Neural cell (in vitro differentiated cells): ENCODE data around the gene MACROD1. TPM values are rescaled to one million over a fixed set of nuclear protein-coding genes. Genes with fewer than 3 reads are reported as not detected.

Source experiments
- H2AFZ ChIP-seq: fragments of 200-600, 300-800 bp; sonication (generic), shearing (Covaris generic); 2 replicates; pipeline ENCODE4 v1.6.0; 2014; ENCODE audit warnings: low read depth, mild to moderate bottlenecking, antibody characterized with exemption, low read length, moderate library complexity
- H3F3A ChIP-seq: fragments of 200-600 bp; shearing (Covaris generic); 2 replicates; pipeline ENCODE4 v1.6.1; 2016; ENCODE audit warnings: mild to moderate bottlenecking, moderate library complexity, mixed read lengths, antibody characterized with exemption, low read length; ENCODE audit not compliant: insufficient read depth, poor library complexity, severe bottlenecking
- H3K27ac ChIP-seq: fragments of 200-600, 300-800 bp; sonication (generic), shearing (Covaris generic); 2 replicates; pipeline ENCODE4 v1.5.1; 2014; ENCODE audit warnings: mild to moderate bottlenecking, low read length, moderate library complexity
- H3K27me3 ChIP-seq: fragments of 300-800, 200-600 bp; sonication (generic), shearing (Covaris generic); 2 replicates; pipeline ENCODE4 v1.6.0; 2014; ENCODE audit warnings: mild to moderate bottlenecking, low read depth, low read length, moderate library complexity; ENCODE audit not compliant: insufficient read depth
- H3K36me3 ChIP-seq: fragments of 300-800, 200-600 bp; sonication (generic), shearing (Covaris generic); 2 replicates; pipeline ENCODE4 v1.5.1; 2014; ENCODE audit warnings: mild to moderate bottlenecking, antibody characterized with exemption, low read length, moderate library complexity; ENCODE audit not compliant: insufficient read depth
- H3K4me2 ChIP-seq: fragments of 300-800, 200-600 bp; sonication (generic), shearing (Covaris generic); 2 replicates; pipeline ENCODE4 v1.6.0; 2014; ENCODE audit warnings: mild to moderate bottlenecking, low read length
- H3K4me3 ChIP-seq: fragments of 300-800, 200-600 bp; sonication (generic), shearing (Covaris generic); 2 replicates; pipeline ENCODE4 v1.5.1; 2014; ENCODE audit warnings: mild to moderate bottlenecking, low read length, moderate library complexity
- H3K79me2 ChIP-seq: fragments of 200-600 bp; shearing (Covaris generic); replicated peaks from 2 replicates; pipeline ENCODE4 v1.6.0; 2014; ENCODE audit warnings: mild to moderate bottlenecking, low read length, moderate library complexity; ENCODE audit not compliant: insufficient read depth
- H3K9ac ChIP-seq: fragments of 300-800, 200-600 bp; sonication (generic), shearing (Covaris generic); 2 replicates; pipeline ENCODE4 v1.6.1; 2016; ENCODE audit warnings: mild to moderate bottlenecking, low read length, mixed read lengths
- H3K9me2 ChIP-seq: fragments of 200-600 bp; shearing (Covaris generic); 2 replicates; pipeline ENCODE4 v1.6.1; 2016; ENCODE audit warnings: mild to moderate bottlenecking, low read length, mixed read lengths; ENCODE audit not compliant: insufficient read depth
- H3K9me3 ChIP-seq: fragments of 200-600, 300-800 bp; sonication (generic), shearing (Covaris generic); 2 replicates; pipeline ENCODE4 v1.6.1; 2016; ENCODE audit warnings: mild to moderate bottlenecking, mixed run types, low read length, moderate library complexity, mixed read lengths
- H4K20me1 ChIP-seq: fragments of 200-600 bp; shearing (Covaris generic); 2 replicates; pipeline ENCODE4 v1.6.1; 2016; ENCODE audit warnings: mild to moderate bottlenecking, mixed run types; ENCODE audit not compliant: insufficient read depth
- EP300 ChIP-seq: fragments of 450-650 bp; conservative IDR thresholded peaks from 2 replicates; pipeline ENCODE4 v1.6.1; 2014; ENCODE audit warnings: antibody characterized with exemption, mild to moderate bottlenecking, moderate library complexity; ENCODE audit not compliant: poor library complexity, severe bottlenecking
- EZH2 ChIP-seq: fragments of 200-600, 300-800 bp; shearing (Covaris generic), sonication (generic); IDR thresholded peaks from 2 replicates; pipeline ENCODE4 v1.6.1; 2014; ENCODE audit warnings: antibody characterized with exemption, low read length, borderline replicate concordance, mild to moderate bottlenecking; ENCODE audit not compliant: insufficient read depth, poor library complexity, severe bottlenecking
- MXI1 ChIP-seq: fragments of 450-650 bp; conservative IDR thresholded peaks from 2 replicates; pipeline ENCODE4 v1.6.1; 2014; ENCODE audit warnings: antibody characterized with exemption, mild to moderate bottlenecking; ENCODE audit not compliant: poor library complexity, severe bottlenecking
- POLR2AphosphoS5 ChIP-seq: IDR thresholded peaks from 2 replicates; pipeline ENCODE4 v1.6.1; 2012
- RAD21 ChIP-seq: fragments of 450-650 bp; conservative IDR thresholded peaks from 2 replicates; pipeline ENCODE4 v1.6.1; 2014; ENCODE audit warnings: antibody characterized with exemption, mild to moderate bottlenecking, moderate library complexity
- SMC3 ChIP-seq: fragments of 450-650 bp; conservative IDR thresholded peaks from 2 replicates; pipeline ENCODE4 v1.6.1; 2014; ENCODE audit warnings: antibody characterized with exemption, mild to moderate bottlenecking, moderate library complexity; ENCODE audit not compliant: poor library complexity
- TAF1 ChIP-seq: IDR thresholded peaks from 2 replicates; pipeline ENCODE4 v1.6.1; 2012; ENCODE audit warnings: low read depth
- polyA plus RNA-seq: library from polyadenylated mRNA; depleted of rRNA; stranded (reverse); fragments of >200 nt; gene quantifications from 2 replicates; pipeline ENCODE4 v1.2.3, GENCODE V29; 2014
- TF ChIP-seq, protein P1 (sequence below): fragments of 450-650 bp; IDR thresholded peaks from 2 replicates; pipeline ENCODE4 v1.5.1; 2014; ENCODE audit warnings: antibody characterized with exemption, mild to moderate bottlenecking, moderate library complexity; ENCODE audit not compliant: poor library complexity, severe bottlenecking
- TF ChIP-seq, protein P2 (sequence below): IDR thresholded peaks from 2 replicates; pipeline ENCODE4 v1.6.1; 2012; ENCODE audit warnings: borderline replicate concordance

The MACROD1 gene
- polyA plus RNA-seq, 1 donor from 2014 or later, result 30.8 TPM

DNA sequence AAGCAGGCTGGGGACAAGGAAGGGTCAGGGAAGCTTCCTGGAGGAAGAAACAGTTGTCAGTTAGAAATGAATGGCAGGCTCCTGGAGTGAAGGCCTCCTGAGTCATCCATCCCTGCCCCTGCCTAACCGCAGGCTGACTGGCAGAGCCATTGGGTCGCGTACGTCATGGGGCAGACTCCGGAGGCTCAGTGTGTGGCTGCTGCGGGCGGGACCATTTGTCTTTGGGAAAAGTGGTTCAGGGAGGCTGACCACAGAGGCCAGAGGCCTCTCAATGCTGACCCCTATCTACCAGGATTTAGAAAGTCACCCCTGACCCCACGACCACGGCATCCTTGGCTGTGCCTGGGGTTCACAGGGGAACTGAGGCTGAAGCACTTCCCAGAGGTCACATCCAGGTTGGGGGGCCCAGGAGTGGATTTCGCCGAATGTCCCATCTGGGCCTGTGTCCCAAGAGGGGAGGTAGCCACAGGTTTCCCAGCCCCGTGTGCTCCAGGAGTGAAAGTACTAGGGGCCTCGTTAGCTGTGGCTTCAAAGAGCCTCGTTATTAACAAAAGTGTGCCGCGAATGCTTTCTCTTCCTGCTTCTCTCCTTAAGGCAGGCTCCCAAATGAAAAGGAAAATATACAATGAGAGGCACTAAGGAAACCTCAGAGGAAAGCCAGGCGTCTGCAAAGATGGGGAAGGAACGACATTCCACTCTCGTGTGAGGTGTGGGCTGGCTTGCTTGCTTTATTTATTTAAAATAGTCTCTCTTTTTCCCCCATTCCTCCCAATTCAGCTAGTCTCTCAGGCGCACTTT lies 71.3 kb downstream of the MACROD1 start:
- no peaks in the 10 kb centered on the region for H3K27me3 ChIP-seq
- TF ChIP-seq RAD21 (no peak), TAF1 (no peak), POLR2AphosphoS5 (no peak), EP300 (no peak), SMC3 (no peak), EZH2 (no peak), MXI1 (no peak)
- TF ChIP-seq, protein P1, sequence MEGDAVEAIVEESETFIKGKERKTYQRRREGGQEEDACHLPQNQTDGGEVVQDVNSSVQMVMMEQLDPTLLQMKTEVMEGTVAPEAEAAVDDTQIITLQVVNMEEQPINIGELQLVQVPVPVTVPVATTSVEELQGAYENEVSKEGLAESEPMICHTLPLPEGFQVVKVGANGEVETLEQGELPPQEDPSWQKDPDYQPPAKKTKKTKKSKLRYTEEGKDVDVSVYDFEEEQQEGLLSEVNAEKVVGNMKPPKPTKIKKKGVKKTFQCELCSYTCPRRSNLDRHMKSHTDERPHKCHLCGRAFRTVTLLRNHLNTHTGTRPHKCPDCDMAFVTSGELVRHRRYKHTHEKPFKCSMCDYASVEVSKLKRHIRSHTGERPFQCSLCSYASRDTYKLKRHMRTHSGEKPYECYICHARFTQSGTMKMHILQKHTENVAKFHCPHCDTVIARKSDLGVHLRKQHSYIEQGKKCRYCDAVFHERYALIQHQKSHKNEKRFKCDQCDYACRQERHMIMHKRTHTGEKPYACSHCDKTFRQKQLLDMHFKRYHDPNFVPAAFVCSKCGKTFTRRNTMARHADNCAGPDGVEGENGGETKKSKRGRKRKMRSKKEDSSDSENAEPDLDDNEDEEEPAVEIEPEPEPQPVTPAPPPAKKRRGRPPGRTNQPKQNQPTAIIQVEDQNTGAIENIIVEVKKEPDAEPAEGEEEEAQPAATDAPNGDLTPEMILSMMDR, result no peak
- TF ChIP-seq, protein P2, sequence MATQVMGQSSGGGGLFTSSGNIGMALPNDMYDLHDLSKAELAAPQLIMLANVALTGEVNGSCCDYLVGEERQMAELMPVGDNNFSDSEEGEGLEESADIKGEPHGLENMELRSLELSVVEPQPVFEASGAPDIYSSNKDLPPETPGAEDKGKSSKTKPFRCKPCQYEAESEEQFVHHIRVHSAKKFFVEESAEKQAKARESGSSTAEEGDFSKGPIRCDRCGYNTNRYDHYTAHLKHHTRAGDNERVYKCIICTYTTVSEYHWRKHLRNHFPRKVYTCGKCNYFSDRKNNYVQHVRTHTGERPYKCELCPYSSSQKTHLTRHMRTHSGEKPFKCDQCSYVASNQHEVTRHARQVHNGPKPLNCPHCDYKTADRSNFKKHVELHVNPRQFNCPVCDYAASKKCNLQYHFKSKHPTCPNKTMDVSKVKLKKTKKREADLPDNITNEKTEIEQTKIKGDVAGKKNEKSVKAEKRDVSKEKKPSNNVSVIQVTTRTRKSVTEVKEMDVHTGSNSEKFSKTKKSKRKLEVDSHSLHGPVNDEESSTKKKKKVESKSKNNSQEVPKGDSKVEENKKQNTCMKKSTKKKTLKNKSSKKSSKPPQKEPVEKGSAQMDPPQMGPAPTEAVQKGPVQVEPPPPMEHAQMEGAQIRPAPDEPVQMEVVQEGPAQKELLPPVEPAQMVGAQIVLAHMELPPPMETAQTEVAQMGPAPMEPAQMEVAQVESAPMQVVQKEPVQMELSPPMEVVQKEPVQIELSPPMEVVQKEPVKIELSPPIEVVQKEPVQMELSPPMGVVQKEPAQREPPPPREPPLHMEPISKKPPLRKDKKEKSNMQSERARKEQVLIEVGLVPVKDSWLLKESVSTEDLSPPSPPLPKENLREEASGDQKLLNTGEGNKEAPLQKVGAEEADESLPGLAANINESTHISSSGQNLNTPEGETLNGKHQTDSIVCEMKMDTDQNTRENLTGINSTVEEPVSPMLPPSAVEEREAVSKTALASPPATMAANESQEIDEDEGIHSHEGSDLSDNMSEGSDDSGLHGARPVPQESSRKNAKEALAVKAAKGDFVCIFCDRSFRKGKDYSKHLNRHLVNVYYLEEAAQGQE, result no peak
- H3K4me3 ChIP-seq, result no peak overlapping the region
- no peak overlapping the region for H3K4me2 ChIP-seq
- no peak overlapping the region for H2AFZ ChIP-seq
- H4K20me1 ChIP-seq, result no peaks in the 10 kb centered on the region
- no peaks in the 10 kb centered on the region for H3K9me2 ChIP-seq
- H3K9me3 ChIP-seq, result no peaks in the 10 kb centered on the region
- H3F3A ChIP-seq, result no peaks in the 10 kb centered on the region
- no peaks in the 10 kb centered on the region for H3K36me3 ChIP-seq
- H3K9ac ChIP-seq, result peak overlapping the region; percentile 23
- H3K27ac ChIP-seq, result peak overlapping the region; percentile 1
- H3K79me2 ChIP-seq, result no peaks in the 10 kb centered on the region

DNA sequence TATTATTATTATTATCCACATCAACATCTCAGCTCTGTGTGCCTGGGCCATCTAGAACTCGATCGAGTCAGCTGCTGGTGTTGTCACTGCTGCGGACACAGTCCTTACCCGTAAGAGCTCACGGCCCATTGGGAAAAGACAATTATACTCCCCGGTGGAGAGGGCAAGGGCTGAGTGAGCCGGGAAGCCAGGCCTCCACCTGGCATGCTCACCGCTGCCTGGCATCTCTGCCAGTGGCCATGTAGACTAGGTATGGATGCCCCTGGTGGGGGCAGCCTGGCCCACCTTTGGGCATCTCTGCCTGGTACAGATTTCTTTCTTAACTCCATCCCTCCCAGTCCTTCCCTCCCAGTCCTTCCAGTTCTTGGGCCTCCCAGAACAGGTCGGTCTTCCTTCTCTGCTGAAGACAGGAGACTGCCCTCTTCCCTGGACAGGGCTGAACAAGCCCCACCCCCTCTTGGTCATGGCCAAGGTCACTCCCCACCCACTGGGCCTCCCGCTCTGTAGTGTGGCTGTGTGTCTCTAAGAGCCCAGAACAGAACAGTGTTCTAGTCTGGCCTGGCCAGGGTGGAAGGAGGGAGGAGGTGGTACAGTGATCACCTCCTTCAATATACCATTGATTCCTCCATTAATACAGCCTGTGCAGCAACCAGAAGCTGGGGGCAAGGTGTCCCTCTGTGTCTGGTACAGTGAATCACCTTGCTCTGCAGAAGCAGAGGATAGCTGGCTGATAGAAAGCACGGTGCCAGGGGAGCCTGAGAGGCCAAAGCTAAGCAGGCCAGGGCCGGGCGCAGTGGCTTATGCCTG lies 72.5 kb downstream of the MACROD1 start:
- TF ChIP-seq, protein P1, result no peak
- TF ChIP-seq EP300 (no peak), POLR2AphosphoS5 (no peak), RAD21 (no peak), TAF1 (no peak), SMC3 (no peak), MXI1 (no peak), EZH2 (no peak)
- TF ChIP-seq, protein P2, result no peak
- Histone ChIP-seq H3K4me3 (no peak overlapping the region), H3K9me3 (no peaks in the 10 kb centered on the region), H3F3A (no peaks in the 10 kb centered on the region), H3K27me3 (no peaks in the 10 kb centered on the region), H3K27ac (no peak overlapping the region), H4K20me1 (no peaks in the 10 kb centered on the region), H3K36me3 (no peaks in the 10 kb centered on the region), H2AFZ (no peak overlapping the region), H3K79me2 (no peaks in the 10 kb centered on the region), H3K9me2 (no peaks in the 10 kb centered on the region), H3K4me2 (no peak overlapping the region), H3K9ac (no peak overlapping the region)
